HG03558 (cell line): ENCODE results near the gene RNASE7.
"Not testable (repeated sequence)": the region's sequence is repeated elsewhere in the genome, so short reads cannot be mapped to it uniquely, and the experiment has no call there.

Experiments used
- ATAC-seq: cut with Tn5 transposase; IDR thresholded peaks from one replicate; pipeline ENCODE4 v1.9.1; 2021; ENCODE audit warnings: moderate number of reproducible peaks; ENCODE audit not compliant: unreplicated experiment; ENCODE audit errors: extremely low read depth

The RNASE7 gene

DNA sequence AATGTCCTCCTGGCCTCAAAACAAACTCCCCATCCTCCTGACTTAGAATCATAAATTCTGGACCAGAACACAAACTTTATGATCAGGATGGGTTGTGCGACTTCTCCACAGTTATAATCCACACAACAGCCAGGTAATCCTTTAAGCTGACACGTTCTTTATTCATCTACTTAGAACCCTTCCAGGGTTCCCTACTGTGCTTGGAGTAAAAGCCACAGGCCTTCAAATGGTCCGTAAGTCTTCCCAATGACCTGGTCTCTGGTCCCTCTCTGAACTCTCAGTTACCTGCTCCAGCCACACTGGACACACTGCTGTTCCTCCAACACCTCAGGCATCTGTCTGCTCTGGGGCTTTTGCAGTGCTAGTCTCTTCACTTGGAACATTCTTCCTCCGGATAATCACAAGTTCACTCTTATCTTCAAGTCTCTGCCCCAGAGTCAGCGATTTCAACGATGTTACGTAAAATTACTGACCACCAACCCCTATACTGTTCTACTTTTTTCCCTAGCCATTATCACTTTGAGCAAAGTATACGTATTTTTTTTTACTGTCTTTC lies 1.7 kb upstream of the RNASE7 start:
- no peak for ATAC-seq

DNA sequence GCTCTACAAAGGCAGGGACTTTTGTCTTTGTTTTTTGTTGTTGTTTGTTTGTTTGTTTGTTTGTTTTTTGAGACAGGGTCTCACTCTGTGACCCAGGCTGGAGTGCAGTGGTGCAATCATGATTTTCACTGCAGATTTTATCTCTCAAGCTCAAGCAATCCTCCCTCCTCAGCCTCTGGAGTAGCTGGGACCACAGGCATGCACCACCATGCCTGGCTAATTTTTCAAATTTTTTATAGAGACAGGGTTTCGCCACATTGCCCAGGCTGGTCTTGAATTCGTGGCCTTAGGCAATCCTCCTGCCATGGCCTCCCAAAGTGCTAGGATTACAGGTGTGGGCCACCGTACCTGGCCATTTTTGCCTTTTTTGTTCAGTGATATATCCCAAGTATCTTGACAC lies 1.2 kb upstream of the RNASE7 start:
- ATAC-seq = not testable (repeated sequence)

DNA sequence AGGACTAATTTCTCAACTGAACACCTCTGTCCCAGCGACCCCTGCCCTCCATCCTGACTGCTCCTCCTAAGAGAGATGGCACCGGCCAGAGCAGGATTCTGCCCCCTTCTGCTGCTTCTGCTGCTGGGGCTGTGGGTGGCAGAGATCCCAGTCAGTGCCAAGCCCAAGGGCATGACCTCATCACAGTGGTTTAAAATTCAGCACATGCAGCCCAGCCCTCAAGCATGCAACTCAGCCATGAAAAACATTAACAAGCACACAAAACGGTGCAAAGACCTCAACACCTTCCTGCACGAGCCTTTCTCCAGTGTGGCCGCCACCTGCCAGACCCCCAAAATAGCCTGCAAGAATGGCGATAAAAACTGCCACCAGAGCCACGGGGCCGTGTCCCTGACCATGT lies 756 bp downstream of the RNASE7 start:
- ATAC-seq = no peak

DNA sequence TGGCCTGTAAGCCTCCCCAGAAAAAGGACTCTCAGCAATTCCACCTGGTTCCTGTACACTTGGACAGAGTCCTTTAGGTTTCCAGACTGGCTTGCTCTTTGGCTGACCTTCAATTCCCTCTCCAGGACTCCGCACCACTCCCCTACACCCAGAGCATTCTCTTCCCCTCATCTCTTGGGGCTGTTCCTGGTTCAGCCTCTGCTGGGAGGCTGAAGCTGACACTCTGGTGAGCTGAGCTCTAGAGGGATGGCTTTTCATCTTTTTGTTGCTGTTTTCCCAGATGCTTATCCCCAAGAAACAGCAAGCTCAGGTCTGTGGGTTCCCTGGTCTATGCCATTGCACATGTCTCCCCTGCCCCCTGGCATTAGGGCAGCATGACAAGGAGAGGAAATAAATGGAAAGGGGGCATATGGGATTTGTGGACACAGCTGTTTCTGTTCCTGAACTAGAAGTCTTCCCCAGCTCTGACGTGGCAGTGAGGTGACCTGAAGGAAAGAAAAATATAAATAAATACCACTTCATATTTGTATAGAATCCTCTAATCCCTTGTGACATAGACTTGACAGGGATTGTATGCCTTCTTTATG lies 1.3 kb downstream of the RNASE7 start:
- no peak for ATAC-seq

DNA sequence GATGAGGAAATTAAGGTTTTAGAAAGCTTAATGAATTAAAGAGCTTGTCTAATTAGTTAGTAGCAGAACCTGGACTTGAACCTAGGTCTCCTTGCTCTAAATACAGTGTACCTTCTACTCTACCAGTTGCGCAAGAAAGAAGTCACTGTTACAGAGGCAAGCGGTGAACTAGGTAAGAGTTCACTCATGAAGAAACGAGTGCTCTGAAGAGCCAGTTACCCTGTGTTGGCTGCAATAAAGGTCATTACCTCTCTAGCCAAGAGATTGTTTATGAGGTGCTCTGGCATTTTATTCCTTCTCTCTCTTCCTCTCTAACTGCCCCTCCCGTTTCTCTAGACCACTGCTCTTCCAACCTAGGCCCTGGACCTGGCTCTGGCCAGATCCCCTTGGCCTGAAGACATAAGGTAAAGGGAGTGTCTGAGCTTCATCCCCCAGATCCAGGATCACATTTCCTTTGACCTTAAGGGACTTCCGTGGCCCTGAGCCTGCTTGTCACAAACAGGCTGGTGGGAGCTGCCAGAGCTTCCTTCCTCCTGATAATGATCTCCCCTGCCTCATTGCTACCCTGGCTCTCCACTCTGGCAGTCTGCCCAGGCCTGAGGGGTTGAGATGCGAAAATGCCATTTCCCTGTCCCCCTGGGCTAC lies 1.9 kb downstream of the RNASE7 start:
- ATAC-seq = no peak

GRCh38 chr14:21047378-21047781 lies 5.2 kb downstream of the RNASE7 start:
- ATAC-seq = no peak

GRCh38 chr14:21048638-21049037 lies 6.5 kb downstream of the RNASE7 start:
- no peak for ATAC-seq

DNA sequence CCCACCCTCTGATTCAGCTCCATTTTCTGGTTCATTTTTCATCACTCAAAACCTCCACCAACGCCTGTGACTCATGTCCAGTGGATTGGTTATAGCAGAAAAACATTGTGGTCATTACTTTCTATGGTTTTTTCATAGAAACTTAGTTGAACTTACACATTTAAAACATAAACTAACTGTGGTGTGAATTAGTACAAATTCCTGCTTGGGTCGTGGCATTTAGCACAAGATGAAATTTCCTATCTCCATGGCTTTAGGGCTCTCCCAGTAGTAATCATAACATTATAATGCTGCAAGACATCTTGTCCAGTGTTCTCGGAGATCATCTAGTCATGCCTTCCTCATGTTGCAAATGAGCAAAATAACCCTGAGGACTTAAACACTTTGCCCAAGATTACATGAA lies 7.1 kb downstream of the RNASE7 start:
- no peak for ATAC-seq

- ATAC-seq = no peak
Measured at GRCh38 chr14:21050597-21050996, 8.4 kb downstream of the RNASE7 start.

DNA sequence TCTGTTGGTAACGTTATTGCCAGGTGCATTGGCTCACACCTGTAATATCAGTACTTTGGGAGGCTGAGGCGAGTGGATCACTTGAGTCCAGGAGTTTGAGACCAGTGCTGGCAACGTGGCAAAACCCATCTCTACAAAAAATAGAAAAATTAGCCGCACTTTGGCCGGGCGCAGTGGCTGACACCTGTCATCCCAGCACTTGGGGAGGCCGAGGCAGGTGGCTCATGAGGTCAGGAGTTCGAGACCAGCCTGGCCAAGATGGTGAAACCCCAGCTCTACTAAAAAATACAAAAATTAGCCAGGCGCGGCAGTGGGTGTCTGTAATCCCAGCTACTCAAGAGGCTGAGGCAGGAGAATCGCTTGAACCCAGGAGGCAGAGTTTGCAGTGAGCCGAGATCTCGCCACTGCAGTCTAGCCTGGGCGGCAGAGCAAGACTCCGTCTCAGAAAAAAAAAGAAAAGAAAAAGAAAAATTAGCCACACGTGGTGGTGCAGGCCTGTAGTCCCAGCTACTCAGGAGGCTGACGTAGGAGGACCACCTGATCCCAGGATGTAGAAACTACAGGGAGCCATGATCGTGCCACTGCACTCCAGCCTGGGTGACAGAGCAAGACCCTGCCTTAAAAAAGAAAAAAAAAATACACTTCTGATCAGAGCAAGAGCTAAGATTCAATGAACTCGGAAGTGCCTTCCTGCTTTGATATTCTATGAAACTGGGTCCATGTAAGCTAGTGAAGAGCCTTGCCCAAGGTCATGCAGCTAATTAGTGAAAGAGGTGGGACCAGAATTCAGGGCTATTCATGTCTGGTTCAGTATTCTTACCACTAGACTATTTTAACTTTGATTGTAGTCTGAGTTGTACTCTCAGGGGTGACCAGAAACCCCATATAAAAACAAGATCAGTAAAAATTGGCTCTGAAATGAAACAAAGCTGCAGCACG lies 11.3 kb downstream of the RNASE7 start:
- ATAC-seq = no peak

DNA sequence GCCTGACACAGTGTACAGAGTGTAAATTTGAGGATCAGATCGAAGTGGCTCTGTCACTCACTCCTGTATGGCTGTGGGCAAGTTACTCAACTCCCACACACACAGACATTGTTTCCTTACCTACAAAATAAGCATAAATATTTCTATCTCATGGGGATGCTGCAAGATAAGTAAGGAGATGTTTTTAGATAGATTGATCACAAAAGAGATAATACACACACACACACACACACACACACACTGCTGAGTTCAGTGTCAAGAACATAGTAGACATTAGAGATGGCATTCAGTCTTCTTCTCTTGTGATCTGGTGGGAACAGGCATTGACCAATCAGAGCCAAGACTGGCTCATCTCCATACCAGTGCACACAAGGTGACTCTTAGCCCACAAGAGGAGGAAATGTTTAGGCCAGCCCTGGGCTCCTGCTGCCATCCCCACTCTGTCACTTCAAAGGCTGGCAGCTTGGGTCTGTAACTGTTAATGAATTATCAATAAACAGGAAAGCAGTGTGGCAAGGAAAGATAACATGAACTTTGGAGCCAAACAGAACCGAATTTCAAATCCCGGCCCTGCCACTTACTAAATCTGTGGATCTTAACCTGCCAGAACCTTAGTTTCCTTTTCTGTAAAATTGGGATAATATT lies 12.1 kb downstream of the RNASE7 start:
- ATAC-seq = no peak

GRCh38 chr14:21054768-21055145 lies 12.6 kb downstream of the RNASE7 start:
- ATAC-seq = no peak

DNA sequence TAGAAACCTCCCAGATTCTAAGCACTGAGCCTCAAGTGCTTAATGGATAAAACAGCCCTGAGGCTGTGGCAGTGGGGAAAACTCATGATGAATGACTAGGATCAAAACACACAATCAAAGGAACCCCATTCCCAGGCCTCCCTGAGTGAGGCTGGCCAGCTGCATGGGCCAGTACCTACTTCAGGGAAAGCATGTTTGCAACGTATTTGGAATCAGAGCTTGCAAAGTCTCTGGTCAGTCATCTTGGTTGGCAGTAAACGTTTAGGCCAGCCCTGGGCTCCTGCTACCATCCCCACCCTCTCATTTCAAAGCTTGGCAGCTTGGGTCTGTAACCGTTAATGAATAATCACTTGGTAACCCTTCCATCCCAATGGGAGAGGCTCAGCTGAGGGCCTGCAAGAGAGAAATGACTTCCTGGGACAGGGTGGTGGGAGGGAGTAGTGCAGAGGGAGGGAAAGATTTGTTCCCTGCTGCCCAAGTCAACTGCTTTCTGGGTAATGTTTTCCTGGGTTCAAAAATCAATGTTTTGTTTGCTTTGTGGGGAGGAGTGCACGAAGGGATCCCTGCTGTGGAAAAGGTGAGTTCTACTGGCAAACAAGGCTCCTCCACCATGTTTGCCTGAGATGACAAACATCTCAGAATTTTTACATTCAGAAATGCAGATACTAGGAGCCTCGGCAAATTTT lies 13.4 kb downstream of the RNASE7 start:
- ATAC-seq = no peak

DNA sequence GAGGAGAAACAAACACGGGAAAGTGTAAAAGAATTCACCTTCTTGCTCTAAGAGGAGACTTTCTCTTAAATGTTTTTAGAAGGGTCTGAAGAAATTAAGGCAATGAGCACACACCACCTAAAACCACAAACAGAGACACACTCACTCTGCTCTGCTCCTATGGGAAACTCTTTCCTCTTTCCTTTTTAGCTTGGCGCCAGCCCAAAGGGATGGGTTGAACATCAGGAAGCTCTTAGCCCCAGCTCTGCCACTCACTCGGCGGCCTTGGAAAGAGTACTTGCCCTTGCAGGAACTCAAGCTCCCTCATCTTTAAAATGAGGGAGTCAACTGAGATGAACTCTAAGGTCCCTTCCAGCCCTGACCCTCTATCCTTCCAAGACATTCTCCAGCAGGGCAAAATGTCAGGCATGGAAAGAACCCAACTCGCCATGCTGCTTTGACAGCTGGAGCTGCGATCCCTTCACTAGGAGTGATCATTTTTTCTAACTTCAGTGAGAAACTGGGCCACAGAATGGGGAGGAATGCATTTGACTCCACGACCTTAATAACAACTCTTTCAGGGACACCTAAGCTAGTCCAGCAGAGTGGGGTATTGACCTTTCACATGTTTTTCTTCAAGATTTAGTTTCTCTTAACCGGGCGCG lies 14.5 kb downstream of the RNASE7 start:
- ATAC-seq = no peak

DNA sequence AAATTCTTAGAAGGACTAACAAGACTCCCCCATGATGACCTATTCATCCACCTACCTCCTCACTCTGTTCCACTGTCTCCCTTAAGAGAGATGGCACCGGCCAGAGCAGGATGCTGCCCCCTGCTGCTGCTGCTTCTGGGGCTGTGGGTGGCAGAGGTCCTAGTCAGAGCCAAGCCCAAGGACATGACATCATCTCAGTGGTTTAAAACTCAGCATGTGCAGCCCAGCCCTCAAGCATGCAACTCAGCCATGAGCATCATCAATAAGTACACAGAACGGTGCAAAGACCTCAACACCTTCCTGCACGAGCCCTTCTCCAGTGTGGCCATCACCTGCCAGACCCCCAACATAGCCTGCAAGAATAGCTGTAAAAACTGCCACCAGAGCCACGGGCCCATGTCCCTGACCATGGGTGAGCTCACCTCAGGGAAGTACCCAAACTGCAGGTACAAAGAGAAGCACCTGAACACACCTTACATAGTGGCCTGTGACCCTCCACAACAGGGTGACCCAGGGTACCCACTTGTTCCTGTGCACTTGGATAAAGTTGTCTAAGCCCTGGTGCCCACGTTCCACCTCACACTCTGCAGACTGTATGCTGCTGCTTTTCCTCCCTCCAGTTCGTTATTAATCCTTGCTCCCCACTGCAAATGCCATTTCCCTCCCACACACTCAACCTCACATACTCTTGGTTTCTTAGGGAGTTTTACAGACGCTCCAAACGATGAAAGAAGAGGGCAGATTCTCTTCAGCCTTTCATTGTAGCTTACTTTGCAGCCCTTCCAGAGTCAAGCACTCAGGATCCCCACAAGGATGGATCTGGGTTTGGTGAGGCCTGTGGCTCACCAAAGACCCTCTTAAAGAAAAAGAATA lies 15.9 kb downstream of the RNASE7 start, which contains the start of gene RNASE8:
Gene RNASE8, plus strand, starts transcription at position 20 of the 873 bp plus-strand sequence. Its CDS starts 71 bp downstream, at position 91.
- ATAC-seq = no peak

DNA sequence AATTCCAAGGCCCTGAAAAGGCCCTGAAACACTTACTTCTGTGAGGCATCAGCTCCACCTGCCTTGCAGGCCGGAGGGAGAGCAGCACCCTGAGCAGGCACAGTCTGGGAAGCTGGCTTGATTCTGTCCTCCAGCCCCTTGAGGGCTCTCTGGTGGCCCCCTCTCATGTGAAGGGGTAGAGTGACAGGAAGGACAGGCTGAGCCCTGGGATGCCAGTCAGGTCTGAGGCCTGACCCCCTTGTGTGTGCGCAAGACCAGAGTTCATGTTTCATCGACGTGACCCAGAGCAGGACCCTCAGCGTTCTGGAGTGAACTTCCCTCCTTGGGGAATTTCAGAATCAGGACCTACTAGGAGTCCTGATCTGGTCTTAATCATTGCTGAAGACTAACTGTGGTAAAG lies 16.7 kb downstream of the RNASE7 start:
- no peak for ATAC-seq

GRCh38 chr14:21059842-21060613 lies 17.9 kb downstream of the RNASE7 start:
- no peak for ATAC-seq
